ENCODE results near the gene RABEP1. TPM values are rescaled to one million over a fixed set of nuclear protein-coding genes. Genes with fewer than 3 reads are reported as not detected.

Gene RABEP1
- polyA plus RNA-seq, 1 donor from 2014 or later, result 67.0 TPM

DNA sequence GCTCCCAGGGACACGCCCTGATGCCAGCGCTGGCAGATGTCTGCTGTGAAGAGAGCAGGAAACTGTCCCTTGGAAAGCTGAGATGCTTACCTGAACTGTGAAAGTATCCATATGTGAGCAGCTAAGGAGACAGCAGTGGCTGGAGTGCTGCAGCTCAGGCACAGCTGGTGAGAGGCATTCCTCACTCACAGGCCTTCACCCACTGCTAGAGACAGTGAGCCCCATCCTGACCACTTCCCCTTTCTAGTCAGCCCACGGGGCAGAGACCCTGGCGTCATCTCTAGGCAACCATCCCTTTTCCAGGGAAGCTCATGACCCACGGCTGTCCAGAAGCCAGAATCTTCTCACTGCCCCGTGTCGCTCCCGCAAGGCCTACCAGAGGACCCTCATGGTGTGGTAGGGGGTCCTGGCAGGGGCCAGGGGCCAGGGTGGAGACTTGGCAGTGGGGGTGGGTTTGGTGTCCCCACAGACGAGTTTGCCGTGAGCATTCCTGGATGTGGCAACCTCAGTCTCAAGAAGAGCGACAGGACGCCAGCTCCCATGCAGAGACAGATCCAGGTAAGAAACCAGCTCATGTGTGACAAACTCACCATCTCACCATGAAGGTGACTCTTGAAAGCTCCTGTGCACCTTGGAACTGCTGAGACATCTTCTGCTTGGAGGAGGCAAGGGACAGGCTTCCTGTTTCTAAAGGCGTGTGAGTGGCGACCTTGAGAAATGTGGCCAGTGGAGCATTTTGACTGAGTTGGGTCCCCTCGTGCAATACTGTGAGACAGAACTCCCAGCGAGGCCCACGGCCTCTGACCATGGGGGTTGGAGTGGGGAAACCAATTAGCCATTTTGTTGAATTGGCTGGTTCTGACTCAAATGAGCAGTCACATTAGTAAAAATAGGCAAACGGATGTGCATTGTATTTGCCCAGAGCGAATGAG is 47.2 kb upstream of the RABEP1 start, which contains the start of gene SCIMP:
TSS of gene SCIMP (minus strand) at position 216 of the 932 bp plus-strand sequence. CDS start at position 111, 105 bp downstream.
- Histone ChIP-seq H3K4me2 (ENCODE audit: low read length) (no peak within 1 kb of the TSS), H3F3A (ENCODE audit: insufficient read depth, low read length, poor library complexity, severe bottlenecking) (no peaks in the 10 kb centered on the region), H3K9me3 (ENCODE audit: low read length) (no peaks in the 10 kb centered on the region), H3K27ac (ENCODE audit: low read length) (no peak within 1 kb of the TSS), H3K27me3 (ENCODE audit: insufficient read depth, low read depth, low read length) (no peaks in the 10 kb centered on the region), H3K9me2 (ENCODE audit: insufficient read depth, low read length) (no peaks in the 10 kb centered on the region), H2AFZ (ENCODE audit: low read depth, low read length) (no peak within 1 kb of the TSS), H3K4me3 (ENCODE audit: low read length) (no peak within 1 kb of the TSS), H4K20me1 (ENCODE audit: insufficient read depth) (no peaks in the 10 kb centered on the region), H3K9ac (ENCODE audit: low read length) (no peak within 1 kb of the TSS), H3K36me3 (ENCODE audit: insufficient read depth, low read length) (no peaks in the 10 kb centered on the region), H3K79me2 (replicated peaks; ENCODE audit: insufficient read depth, low read length) (no peaks in the 10 kb centered on the region)
- TF ChIP-seq POLR2AphosphoS5 (IDR thresholded peaks at IDR 0.05) (no peak), MXI1 (conservative IDR thresholded peaks at IDR 0.05; ENCODE audit: poor library complexity, severe bottlenecking) (no peak), TAF1 (IDR thresholded peaks at IDR 0.05; ENCODE audit: low read depth) (no peak), RAD21 (conservative IDR thresholded peaks at IDR 0.05) (no peak), EZH2 (IDR thresholded peaks at IDR 0.05; ENCODE audit: borderline replicate concordance, insufficient read depth, low read length, poor library complexity, severe bottlenecking) (no peak), SMC3 (conservative IDR thresholded peaks at IDR 0.05; ENCODE audit: poor library complexity) (no peak), EP300 (conservative IDR thresholded peaks at IDR 0.05; ENCODE audit: poor library complexity, severe bottlenecking) (no peak)
- TF ChIP-seq, protein P1, sequence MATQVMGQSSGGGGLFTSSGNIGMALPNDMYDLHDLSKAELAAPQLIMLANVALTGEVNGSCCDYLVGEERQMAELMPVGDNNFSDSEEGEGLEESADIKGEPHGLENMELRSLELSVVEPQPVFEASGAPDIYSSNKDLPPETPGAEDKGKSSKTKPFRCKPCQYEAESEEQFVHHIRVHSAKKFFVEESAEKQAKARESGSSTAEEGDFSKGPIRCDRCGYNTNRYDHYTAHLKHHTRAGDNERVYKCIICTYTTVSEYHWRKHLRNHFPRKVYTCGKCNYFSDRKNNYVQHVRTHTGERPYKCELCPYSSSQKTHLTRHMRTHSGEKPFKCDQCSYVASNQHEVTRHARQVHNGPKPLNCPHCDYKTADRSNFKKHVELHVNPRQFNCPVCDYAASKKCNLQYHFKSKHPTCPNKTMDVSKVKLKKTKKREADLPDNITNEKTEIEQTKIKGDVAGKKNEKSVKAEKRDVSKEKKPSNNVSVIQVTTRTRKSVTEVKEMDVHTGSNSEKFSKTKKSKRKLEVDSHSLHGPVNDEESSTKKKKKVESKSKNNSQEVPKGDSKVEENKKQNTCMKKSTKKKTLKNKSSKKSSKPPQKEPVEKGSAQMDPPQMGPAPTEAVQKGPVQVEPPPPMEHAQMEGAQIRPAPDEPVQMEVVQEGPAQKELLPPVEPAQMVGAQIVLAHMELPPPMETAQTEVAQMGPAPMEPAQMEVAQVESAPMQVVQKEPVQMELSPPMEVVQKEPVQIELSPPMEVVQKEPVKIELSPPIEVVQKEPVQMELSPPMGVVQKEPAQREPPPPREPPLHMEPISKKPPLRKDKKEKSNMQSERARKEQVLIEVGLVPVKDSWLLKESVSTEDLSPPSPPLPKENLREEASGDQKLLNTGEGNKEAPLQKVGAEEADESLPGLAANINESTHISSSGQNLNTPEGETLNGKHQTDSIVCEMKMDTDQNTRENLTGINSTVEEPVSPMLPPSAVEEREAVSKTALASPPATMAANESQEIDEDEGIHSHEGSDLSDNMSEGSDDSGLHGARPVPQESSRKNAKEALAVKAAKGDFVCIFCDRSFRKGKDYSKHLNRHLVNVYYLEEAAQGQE (IDR thresholded peaks at IDR 0.05; ENCODE audit: borderline replicate concordance), result no peak
- TF ChIP-seq, protein P2, sequence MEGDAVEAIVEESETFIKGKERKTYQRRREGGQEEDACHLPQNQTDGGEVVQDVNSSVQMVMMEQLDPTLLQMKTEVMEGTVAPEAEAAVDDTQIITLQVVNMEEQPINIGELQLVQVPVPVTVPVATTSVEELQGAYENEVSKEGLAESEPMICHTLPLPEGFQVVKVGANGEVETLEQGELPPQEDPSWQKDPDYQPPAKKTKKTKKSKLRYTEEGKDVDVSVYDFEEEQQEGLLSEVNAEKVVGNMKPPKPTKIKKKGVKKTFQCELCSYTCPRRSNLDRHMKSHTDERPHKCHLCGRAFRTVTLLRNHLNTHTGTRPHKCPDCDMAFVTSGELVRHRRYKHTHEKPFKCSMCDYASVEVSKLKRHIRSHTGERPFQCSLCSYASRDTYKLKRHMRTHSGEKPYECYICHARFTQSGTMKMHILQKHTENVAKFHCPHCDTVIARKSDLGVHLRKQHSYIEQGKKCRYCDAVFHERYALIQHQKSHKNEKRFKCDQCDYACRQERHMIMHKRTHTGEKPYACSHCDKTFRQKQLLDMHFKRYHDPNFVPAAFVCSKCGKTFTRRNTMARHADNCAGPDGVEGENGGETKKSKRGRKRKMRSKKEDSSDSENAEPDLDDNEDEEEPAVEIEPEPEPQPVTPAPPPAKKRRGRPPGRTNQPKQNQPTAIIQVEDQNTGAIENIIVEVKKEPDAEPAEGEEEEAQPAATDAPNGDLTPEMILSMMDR (IDR thresholded peaks at IDR 0.05; ENCODE audit: poor library complexity, severe bottlenecking), result no peak

DNA sequence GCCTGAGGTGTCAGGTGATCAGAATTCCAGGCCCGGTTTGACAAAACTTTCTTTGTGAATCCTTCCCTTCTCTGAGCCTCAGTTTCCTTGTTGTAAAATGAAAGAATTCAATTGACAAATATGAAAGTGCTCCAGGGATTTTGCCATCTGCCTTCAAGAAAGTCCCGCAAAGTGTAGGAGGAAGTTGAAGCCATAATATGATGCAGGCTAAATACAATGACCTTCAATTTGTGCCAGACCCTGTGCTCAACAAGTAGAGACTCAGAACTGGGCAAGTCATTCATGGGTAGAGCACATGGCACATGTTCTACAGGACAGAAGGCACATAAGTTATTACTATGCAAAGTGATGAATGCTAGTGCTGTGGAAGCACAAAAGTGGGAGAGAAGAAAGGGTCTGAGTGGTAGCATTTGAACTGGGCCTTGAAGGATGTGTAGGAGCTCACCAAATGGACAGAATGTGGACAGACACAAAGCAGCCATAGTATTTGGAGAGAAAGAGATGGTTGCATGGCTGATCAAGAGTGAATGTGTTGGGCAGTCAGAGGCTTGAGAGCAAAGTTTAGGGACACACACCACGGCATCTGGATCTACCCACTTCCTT is 45.0 kb upstream of the RABEP1 start:
- no peak overlapping the region for H3K4me2 ChIP-seq (ENCODE audit: low read length)
- no peaks in the 10 kb centered on the region for H3K9me2 ChIP-seq (ENCODE audit: insufficient read depth, low read length)
- no peaks in the 10 kb centered on the region for H3K9me3 ChIP-seq (ENCODE audit: low read length)
- H3K27me3 ChIP-seq (ENCODE audit: insufficient read depth, low read depth, low read length), result no peaks in the 10 kb centered on the region
- H3K79me2 ChIP-seq (replicated peaks; ENCODE audit: insufficient read depth, low read length), result no peaks in the 10 kb centered on the region
- no peak overlapping the region for H3K9ac ChIP-seq (ENCODE audit: low read length)
- no peaks in the 10 kb centered on the region for H3K36me3 ChIP-seq (ENCODE audit: insufficient read depth, low read length)
- no peak overlapping the region for H3K4me3 ChIP-seq (ENCODE audit: low read length)
- H3K27ac ChIP-seq (ENCODE audit: low read length), result no peak overlapping the region
- no peak for TF ChIP-seq TAF1 (IDR thresholded peaks at IDR 0.05; ENCODE audit: low read depth)
- TF ChIP-seq POLR2AphosphoS5 (IDR thresholded peaks at IDR 0.05), result no peak
- TF ChIP-seq, protein P1 (IDR thresholded peaks at IDR 0.05; ENCODE audit: borderline replicate concordance), result no peak
- TF ChIP-seq EZH2 (IDR thresholded peaks at IDR 0.05; ENCODE audit: borderline replicate concordance, insufficient read depth, low read length, poor library complexity, severe bottlenecking), result no peak
- TF ChIP-seq, protein P2 (IDR thresholded peaks at IDR 0.05; ENCODE audit: poor library complexity, severe bottlenecking), result no peak
- no peak for TF ChIP-seq SMC3 (conservative IDR thresholded peaks at IDR 0.05; ENCODE audit: poor library complexity)
- no peak for TF ChIP-seq MXI1 (conservative IDR thresholded peaks at IDR 0.05; ENCODE audit: poor library complexity, severe bottlenecking)
- no peak for TF ChIP-seq EP300 (conservative IDR thresholded peaks at IDR 0.05; ENCODE audit: poor library complexity, severe bottlenecking)
- TF ChIP-seq RAD21 (conservative IDR thresholded peaks at IDR 0.05), result no peak
- H4K20me1 ChIP-seq (ENCODE audit: insufficient read depth), result no peaks in the 10 kb centered on the region
- H3F3A ChIP-seq (ENCODE audit: insufficient read depth, low read length, poor library complexity, severe bottlenecking), result no peaks in the 10 kb centered on the region
- H2AFZ ChIP-seq (ENCODE audit: low read depth, low read length), result no peak overlapping the region
